ENCODE data around the gene PTK6. TPM values are rescaled to one million over a fixed set of nuclear protein-coding genes. Genes with fewer than 3 reads are reported as not detected.

PTK6 gene
- total and polyA plus RNA-seq, 2 of the 13 experiments (the other 11 are each of a cell fraction or from before 2014, with no cell fraction given) = 0.08 TPM; not detected in 1

DNA sequence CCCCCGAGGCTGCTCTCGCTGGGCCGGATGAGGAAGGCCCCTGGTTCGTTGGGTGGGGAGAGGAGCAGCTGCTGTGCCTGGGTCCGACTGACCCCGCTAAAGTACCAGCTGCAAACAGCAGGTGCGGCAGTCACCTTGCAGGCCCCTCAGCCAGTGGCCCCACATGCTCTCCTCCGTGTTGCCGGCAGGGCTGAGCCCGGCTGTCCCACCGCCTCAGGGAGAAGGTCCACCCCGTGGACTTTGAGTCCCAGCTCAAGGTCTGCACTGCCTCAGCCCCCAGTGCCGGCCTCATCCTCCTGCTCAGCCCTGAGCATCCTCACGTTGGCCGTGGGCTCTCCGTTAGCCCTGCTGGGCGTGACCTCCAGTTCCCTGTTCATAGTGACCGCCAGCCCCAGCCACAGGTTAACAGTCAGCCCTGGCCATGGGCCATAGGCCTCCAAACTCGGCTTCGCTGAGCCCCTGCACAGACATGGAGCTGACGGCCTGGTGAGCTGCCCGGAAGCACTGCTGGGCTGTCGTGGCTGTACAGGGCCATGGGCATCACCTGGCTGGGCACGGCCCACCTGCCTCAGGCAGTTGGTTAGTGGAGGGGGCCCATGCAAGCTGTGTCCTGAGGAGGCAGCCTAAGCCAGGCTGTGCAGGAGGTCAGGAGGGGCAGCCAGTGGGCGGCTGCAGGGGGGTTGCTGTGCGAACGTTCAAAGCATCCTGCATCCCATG is 7.2 kb upstream of the PTK6 start (continued):
- no peak for TF ChIP-seq CHCHD3 (CRISPR knock-in tag; IDR thresholded peaks at IDR 0.05)
- TF ChIP-seq SIN3B (IDR thresholded peaks at IDR 0.05; ENCODE audit: low read length) = no peak
- peak; percentile 47; the same call in 1 of the 2 replicates for TF ChIP-seq ZNF225 (CRISPR knock-in tag; IDR thresholded peaks at IDR 0.05)
- TF ChIP-seq ZNF17 (CRISPR knock-in tag; IDR thresholded peaks at IDR 0.05) = no peak
- no peak for TF ChIP-seq NFYB (CRISPR knock-in tag; IDR thresholded peaks at IDR 0.05)
- TF ChIP-seq ZNF547 (CRISPR knock-in tag; IDR thresholded peaks at IDR 0.05) = no peak
- no peak for TF ChIP-seq ZNF10 (CRISPR knock-in tag; IDR thresholded peaks at IDR 0.05; ENCODE audit: borderline replicate concordance, low read depth)
- TF ChIP-seq, protein P1, sequence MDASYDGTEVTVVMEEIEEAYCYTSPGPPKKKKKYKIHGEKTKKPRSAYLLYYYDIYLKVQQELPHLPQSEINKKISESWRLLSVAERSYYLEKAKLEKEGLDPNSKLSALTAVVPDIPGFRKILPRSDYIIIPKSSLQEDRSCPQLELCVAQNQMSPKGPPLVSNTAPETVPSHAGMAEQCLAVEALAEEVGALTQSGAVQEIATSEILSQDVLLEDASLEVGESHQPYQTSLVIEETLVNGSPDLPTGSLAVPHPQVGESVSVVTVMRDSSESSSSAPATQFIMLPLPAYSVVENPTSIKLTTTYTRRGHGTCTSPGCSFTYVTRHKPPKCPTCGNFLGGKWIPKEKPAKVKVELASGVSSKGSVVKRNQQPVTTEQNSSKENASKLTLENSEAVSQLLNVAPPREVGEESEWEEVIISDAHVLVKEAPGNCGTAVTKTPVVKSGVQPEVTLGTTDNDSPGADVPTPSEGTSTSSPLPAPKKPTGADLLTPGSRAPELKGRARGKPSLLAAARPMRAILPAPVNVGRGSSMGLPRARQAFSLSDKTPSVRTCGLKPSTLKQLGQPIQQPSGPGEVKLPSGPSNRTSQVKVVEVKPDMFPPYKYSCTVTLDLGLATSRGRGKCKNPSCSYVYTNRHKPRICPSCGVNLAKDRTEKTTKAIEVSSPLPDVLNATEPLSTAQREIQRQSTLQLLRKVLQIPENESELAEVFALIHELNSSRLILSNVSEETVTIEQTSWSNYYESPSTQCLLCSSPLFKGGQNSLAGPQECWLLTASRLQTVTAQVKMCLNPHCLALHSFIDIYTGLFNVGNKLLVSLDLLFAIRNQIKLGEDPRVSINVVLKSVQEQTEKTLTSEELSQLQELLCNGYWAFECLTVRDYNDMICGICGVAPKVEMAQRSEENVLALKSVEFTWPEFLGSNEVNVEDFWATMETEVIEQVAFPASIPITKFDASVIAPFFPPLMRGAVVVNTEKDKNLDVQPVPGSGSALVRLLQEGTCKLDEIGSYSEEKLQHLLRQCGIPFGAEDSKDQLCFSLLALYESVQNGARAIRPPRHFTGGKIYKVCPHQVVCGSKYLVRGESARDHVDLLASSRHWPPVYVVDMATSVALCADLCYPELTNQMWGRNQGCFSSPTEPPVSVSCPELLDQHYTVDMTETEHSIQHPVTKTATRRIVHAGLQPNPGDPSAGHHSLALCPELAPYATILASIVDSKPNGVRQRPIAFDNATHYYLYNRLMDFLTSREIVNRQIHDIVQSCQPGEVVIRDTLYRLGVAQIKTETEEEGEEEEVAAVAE (CRISPR knock-in tag; IDR thresholded peaks at IDR 0.05; ENCODE audit: borderline replicate concordance) = no peak
- peak; percentile 15; the same call in 1 of the 2 replicates for TF ChIP-seq HOXA3 (CRISPR knock-in tag; IDR thresholded peaks at IDR 0.05)
- TF ChIP-seq, protein P2, sequence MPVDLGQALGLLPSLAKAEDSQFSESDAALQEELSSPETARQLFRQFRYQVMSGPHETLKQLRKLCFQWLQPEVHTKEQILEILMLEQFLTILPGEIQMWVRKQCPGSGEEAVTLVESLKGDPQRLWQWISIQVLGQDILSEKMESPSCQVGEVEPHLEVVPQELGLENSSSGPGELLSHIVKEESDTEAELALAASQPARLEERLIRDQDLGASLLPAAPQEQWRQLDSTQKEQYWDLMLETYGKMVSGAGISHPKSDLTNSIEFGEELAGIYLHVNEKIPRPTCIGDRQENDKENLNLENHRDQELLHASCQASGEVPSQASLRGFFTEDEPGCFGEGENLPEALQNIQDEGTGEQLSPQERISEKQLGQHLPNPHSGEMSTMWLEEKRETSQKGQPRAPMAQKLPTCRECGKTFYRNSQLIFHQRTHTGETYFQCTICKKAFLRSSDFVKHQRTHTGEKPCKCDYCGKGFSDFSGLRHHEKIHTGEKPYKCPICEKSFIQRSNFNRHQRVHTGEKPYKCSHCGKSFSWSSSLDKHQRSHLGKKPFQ (CRISPR knock-in tag; IDR thresholded peaks at IDR 0.05; ENCODE audit: insufficient replicate concordance) = no peak
- TF ChIP-seq, protein P3, sequence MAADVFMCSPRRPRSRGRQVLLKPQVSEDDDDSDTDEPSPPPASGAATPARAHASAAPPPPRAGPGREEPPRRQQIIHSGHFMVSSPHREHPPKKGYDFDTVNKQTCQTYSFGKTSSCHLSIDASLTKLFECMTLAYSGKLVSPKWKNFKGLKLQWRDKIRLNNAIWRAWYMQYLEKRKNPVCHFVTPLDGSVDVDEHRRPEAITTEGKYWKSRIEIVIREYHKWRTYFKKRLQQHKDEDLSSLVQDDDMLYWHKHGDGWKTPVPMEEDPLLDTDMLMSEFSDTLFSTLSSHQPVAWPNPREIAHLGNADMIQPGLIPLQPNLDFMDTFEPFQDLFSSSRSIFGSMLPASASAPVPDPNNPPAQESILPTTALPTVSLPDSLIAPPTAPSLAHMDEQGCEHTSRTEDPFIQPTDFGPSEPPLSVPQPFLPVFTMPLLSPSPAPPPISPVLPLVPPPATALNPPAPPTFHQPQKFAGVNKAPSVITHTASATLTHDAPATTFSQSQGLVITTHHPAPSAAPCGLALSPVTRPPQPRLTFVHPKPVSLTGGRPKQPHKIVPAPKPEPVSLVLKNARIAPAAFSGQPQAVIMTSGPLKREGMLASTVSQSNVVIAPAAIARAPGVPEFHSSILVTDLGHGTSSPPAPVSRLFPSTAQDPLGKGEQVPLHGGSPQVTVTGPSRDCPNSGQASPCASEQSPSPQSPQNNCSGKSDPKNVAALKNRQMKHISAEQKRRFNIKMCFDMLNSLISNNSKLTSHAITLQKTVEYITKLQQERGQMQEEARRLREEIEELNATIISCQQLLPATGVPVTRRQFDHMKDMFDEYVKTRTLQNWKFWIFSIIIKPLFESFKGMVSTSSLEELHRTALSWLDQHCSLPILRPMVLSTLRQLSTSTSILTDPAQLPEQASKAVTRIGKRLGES (CRISPR knock-in tag; IDR thresholded peaks at IDR 0.05; ENCODE audit: borderline replicate concordance) = no peak
- TF ChIP-seq ZMYM3 (CRISPR knock-in tag; IDR thresholded peaks at IDR 0.05) = 0 out of 2 replicates have a peak, but pooled peaks have one; percentile 47
- TF ChIP-seq BRD4 (CRISPR knock-in tag; IDR thresholded peaks at IDR 0.05) = no peak
- TF ChIP-seq FOXJ3 (CRISPR knock-in tag; IDR thresholded peaks at IDR 0.05; ENCODE audit: borderline replicate concordance) = no peak

Data from HepG2 (cell line).